B cell (primary cell): ENCODE measurements around the gene TRIML2. TPM values are rescaled to one million over a fixed set of nuclear protein-coding genes. Genes with fewer than 3 reads are reported as not detected.

Experiments
- ATAC-seq: fragments of 200-7000 bp; cut with Tn5 transposase; one replicate; pipeline ENCODE4 v1.10.0; 2021; ENCODE audit warnings: low read depth, mild to moderate bottlenecking, moderate number of reproducible peaks, moderate library complexity
- CTCF ChIA-PET: fragments of 350-600 bp; sonication (Branson Sonifier 250); formaldehyde crosslinking; loops from one replicate; lab custom pipeline; 2021; ENCODE audit warnings: antibody characterized with exemption, inconsistent platforms; lab: Charles Lee
- POLR2A ChIA-PET: fragments of 350-600 bp; sonication (Branson Sonifier 250); formaldehyde crosslinking; loops from one replicate; lab custom pipeline; 2021; ENCODE audit warnings: antibody characterized with exemption; lab: Charles Lee
- DNase-seq: peaks from one replicate; pipeline ENCODE4 v3.0.0; 2013
- H2AFZ ChIP-seq: 2 replicates; pipeline ENCODE4 v1.6.1; 2012; ENCODE audit warnings: mild to moderate bottlenecking, low read depth, low read length; ENCODE audit not compliant: insufficient read depth, poor library complexity, severe bottlenecking
- H3K27ac ChIP-seq, 2 donors: 1 replicate in 1 of 2; 2 replicates in 1 of 2; pipeline ENCODE4 v1.5.1; 2012 to 2013; ENCODE audit warnings: low read length in 2 of 2, mild to moderate bottlenecking in 2 of 2, moderate library complexity in 1 of 2
- H3K27me3 ChIP-seq, 4 experiments: fragments of 200-600 bp in 1 of 4; sonication (generic) in 1 of 4; replicated peaks in 1 of 4; 1 replicate in 2 of 4; 2 replicates in 2 of 4; pipeline versions ENCODE4 v1.6.1 to v1.7.0; 2013 to 2016; ENCODE audit warnings: low read length in 3 of 4, mild to moderate bottlenecking in 2 of 4, mixed read lengths in 1 of 4, moderate library complexity in 1 of 4; ENCODE audit not compliant: insufficient read depth in 4 of 4, control insufficient read depth in 3 of 4; ENCODE audit errors: control extremely low read depth in 1 of 4
- H3K36me3 ChIP-seq, 2 experiments: replicated peaks in 1 of 2; 1 replicate in 1 of 2; 2 replicates in 1 of 2; pipeline versions ENCODE4 v1.6.1 to v1.7.1; 2013; ENCODE audit warnings: low read length in 1 of 2; ENCODE audit not compliant: insufficient read depth in 2 of 2, control insufficient read depth in 1 of 2; ENCODE audit errors: control extremely low read depth in 1 of 2, extremely low read depth in 1 of 2
- H3K4me1 ChIP-seq, 2 donors: fragments of 200-600 bp in 1 of 2; sonication (generic) in 1 of 2; 1 replicate in 1 of 2; 2 replicates in 1 of 2; pipeline versions ENCODE4 v1.5.1 to v1.6.1; 2013 to 2017; ENCODE audit warnings: low read length in 2 of 2; ENCODE audit not compliant: control insufficient read depth in 2 of 2, insufficient read depth in 2 of 2
- H3K4me2 ChIP-seq: replicated peaks from 2 replicates; pipeline ENCODE3; 2012; ENCODE audit warnings: mild to moderate bottlenecking, low read depth, low read length; ENCODE audit not compliant: poor library complexity, severe bottlenecking
- H3K4me3 ChIP-seq, 5 experiments: fragments of 200-600 bp in 1 of 5; sonication (generic) in 1 of 5; 1 replicate in 3 of 5; 2 replicates in 2 of 5; pipeline versions ENCODE4 v1.5.1 to v1.7.0; 2011 to 2016; ENCODE audit warnings: low read length in 4 of 5, mild to moderate bottlenecking in 4 of 5, low read depth in 2 of 5, control low read depth in 1 of 5, moderate library complexity in 1 of 5; ENCODE audit not compliant: insufficient read depth in 1 of 5; ENCODE audit errors: control extremely low read depth in 1 of 5, extremely low read depth in 1 of 5
- H3K79me2 ChIP-seq: fragments of 200-600 bp; sonication (generic); one replicate; pipeline ENCODE4 v1.6.0; 2016; ENCODE audit warnings: low read length; ENCODE audit not compliant: control insufficient read depth, insufficient read depth
- H3K9ac ChIP-seq: fragments of 200-600 bp; sonication (generic); 2 replicates; pipeline ENCODE4 v1.6.1; 2017; ENCODE audit warnings: mild to moderate bottlenecking, low read length, moderate library complexity
- H3K9me3 ChIP-seq, 3 donors: one replicate each; pipeline versions ENCODE4 v1.6.1 to v1.7.1; 2013; ENCODE audit warnings: low read length in 2 of 3; ENCODE audit not compliant: control insufficient read depth in 2 of 3, insufficient read depth in 1 of 3; ENCODE audit errors: control extremely low read depth in 1 of 3
- H4K20me1 ChIP-seq: 2 replicates; pipeline ENCODE4 v1.6.0; 2012; ENCODE audit warnings: mild to moderate bottlenecking, low read length; ENCODE audit not compliant: insufficient read depth, control insufficient read depth, poor library complexity, severe bottlenecking
- H3K27ac Mint-ChIP-seq: one replicate; pipeline ENCODE4 v1.8.0; 2021; ENCODE audit warnings: mixed read lengths
- H3K27me3 Mint-ChIP-seq: one replicate; pipeline ENCODE4 v1.8.0; 2021; ENCODE audit warnings: mixed read lengths
- H3K4me1 Mint-ChIP-seq: one replicate; pipeline ENCODE4 v1.8.0; 2021; ENCODE audit warnings: mixed read lengths
- H3K4me3 Mint-ChIP-seq: one replicate; pipeline ENCODE4 v1.8.0; 2021; ENCODE audit warnings: mixed read lengths
- H3K9me3 Mint-ChIP-seq: one replicate; pipeline ENCODE4 v1.8.0; 2022; ENCODE audit warnings: mixed read lengths; ENCODE audit not compliant: insufficient read depth
- EZH2 ChIP-seq: IDR thresholded peaks from 2 replicates; pipeline ENCODE4 v1.6.1; 2012; ENCODE audit warnings: borderline replicate concordance, low read depth, mild to moderate bottlenecking, moderate library complexity, low read length; ENCODE audit not compliant: insufficient read depth, poor library complexity, severe bottlenecking
- WGBS: methylation state at CpG from one replicate; pipeline ENCODE4 v1.1.5; 2013; ENCODE audit warnings: missing lambda C conversion rate; ENCODE audit not compliant: insufficient coverage; 5-methylcytosine and 5-hydroxymethylcytosine counted together
- intact Hi-C: fragments of 100-400 bp; cut with micrococcal nuclease; formaldehyde crosslinking; loops from one replicate; pipeline ENCODE4 v1.10.0; 2022
- polyA plus RNA-seq: library from polyadenylated mRNA; depleted of rRNA; stranded (reverse); fragments of >200 nt; gene quantifications from 2 replicates; pipeline ENCODE4 v1.2.3, GENCODE V29; 2012
- total RNA-seq, 2 donors: library from RNA; stranded (reverse); fragments of 120-200 nt in 1 of 2; gene quantifications; 1 replicate in 1 of 2; 2 replicates in 1 of 2; pipeline versions ENCODE4 v1.2.3 to v1.2.4, GENCODE V29; 2013 to 2022
- TF ChIP-seq, protein P1 (sequence below): fragments of 200-600 bp; IDR thresholded peaks from one replicate; pipeline ENCODE4 v1.8.0; 2022; ENCODE audit warnings: antibody characterized with exemption, mild to moderate bottlenecking

TRIML2 gene
- total and polyA plus RNA-seq, 2 donors (not counting 1 experiment from before 2014, with no cell fraction given), result not detected

DNA sequence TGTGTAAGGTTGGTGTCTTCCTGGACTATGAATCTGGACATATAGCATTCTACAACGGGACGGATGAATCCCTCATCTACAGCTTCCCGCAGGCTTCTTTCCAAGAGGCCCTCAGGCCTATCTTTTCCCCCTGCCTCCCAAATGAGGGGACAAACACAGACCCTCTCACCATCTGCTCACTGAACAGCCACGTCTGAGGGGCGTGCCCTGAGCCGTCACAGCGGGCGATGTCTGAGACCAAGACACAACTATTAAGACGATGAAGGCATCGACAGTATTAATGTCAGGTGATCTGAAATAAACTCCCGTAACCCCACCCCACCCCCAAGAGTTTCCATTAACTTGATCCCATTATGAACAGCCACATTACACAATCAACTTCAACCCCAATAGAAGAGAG, 37.8 kb upstream of the TRIML2 start:
- Histone ChIP-seq H3K27me3 (no peaks in the 10 kb centered on the region), H3K4me3 (no peak overlapping the region), H3K9ac (no peak overlapping the region), H2AFZ (no peak overlapping the region), H3K36me3 (no peaks in the 10 kb centered on the region), H3K27ac (no peak overlapping the region), H4K20me1 (no peaks in the 10 kb centered on the region), H3K4me2 (no peak overlapping the region), H3K4me1 (no peaks in the 10 kb centered on the region), H3K79me2 (no peaks in the 10 kb centered on the region), H3K9me3 (peaks cover 0 to 29% (median 0%) of the 10 kb centered on the region in 3 donors)
- TF ChIP-seq, protein P1, sequence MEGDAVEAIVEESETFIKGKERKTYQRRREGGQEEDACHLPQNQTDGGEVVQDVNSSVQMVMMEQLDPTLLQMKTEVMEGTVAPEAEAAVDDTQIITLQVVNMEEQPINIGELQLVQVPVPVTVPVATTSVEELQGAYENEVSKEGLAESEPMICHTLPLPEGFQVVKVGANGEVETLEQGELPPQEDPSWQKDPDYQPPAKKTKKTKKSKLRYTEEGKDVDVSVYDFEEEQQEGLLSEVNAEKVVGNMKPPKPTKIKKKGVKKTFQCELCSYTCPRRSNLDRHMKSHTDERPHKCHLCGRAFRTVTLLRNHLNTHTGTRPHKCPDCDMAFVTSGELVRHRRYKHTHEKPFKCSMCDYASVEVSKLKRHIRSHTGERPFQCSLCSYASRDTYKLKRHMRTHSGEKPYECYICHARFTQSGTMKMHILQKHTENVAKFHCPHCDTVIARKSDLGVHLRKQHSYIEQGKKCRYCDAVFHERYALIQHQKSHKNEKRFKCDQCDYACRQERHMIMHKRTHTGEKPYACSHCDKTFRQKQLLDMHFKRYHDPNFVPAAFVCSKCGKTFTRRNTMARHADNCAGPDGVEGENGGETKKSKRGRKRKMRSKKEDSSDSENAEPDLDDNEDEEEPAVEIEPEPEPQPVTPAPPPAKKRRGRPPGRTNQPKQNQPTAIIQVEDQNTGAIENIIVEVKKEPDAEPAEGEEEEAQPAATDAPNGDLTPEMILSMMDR, result no peak
- TF ChIP-seq EZH2, result no peak
- Mint-ChIP-seq H3K27ac (no peak overlapping the region), H3K4me1 (no peaks in the 10 kb centered on the region), H3K4me3 (no peak overlapping the region), H3K27me3 (no peaks in the 10 kb centered on the region), H3K9me3 (no peaks in the 10 kb centered on the region)
- DNase-seq, result no peak
- ChIA-PET CTCF (no interaction called here), POLR2A (no interaction called here)
- intact Hi-C loops, result no loop called here
- 100% methylated on average over 7 of the region's 11 CpGs for WGBS
- ATAC-seq, result no peak

DNA sequence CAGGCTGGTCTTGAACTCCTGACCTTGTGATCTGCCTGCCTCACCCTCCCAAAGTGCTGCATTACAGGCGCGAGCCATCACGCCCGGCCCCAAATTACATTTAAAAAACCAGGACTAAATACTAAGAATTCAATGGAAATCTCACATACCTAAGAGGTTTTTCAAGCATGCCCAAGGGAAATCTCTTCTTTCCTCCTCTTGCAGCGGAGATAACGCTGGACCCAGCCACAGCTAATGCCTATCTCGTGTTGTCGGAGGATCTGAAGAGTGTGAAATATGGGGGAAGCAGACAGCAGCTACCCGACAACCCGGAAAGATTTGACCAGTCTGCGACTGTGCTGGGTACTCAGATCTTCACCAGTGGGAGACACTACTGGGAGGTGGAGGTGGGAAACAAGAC, 37.2 kb upstream of the TRIML2 start:
- H3K4me1 ChIP-seq, result no peaks in the 10 kb centered on the region
- H3K27ac ChIP-seq, result no peak overlapping the region
- H3K4me3 ChIP-seq, result no peak overlapping the region
- no peaks in the 10 kb centered on the region for H3K27me3 ChIP-seq
- H3K79me2 ChIP-seq, result no peaks in the 10 kb centered on the region
- TF ChIP-seq EZH2, result no peak
- TF ChIP-seq, protein P1, result no peak
- DNase-seq, result no peak
- no peaks in the 10 kb centered on the region for H3K4me1 Mint-ChIP-seq
- H3K4me3 Mint-ChIP-seq, result no peak overlapping the region
- ATAC-seq, result no peak
- H2AFZ ChIP-seq, result no peak overlapping the region
- POLR2A ChIA-PET, result no interaction called here
- WGBS, result 91% methylated on average over 9 of the region's 11 CpGs
- no peaks in the 10 kb centered on the region for H3K36me3 ChIP-seq
- no peak overlapping the region for H3K4me2 ChIP-seq
- CTCF ChIA-PET, result no interaction called here
- no peaks in the 10 kb centered on the region for H3K27me3 Mint-ChIP-seq
- no peak overlapping the region for H3K27ac Mint-ChIP-seq
- no peaks in the 10 kb centered on the region for H3K9me3 Mint-ChIP-seq
- H3K9me3 ChIP-seq, result peaks cover 0 to 29% (median 0%) of the 10 kb centered on the region in 3 donors
- intact Hi-C loops, result no loop called here
- no peak overlapping the region for H3K9ac ChIP-seq
- H4K20me1 ChIP-seq, result no peaks in the 10 kb centered on the region
